ENCODE results near the gene PPP1R14D. TPM values are rescaled to one million over a fixed set of nuclear protein-coding genes. Genes with fewer than 3 reads are reported as not detected.

The PPP1R14D gene
- total RNA-seq, 1 experiment from 2014 or later, result 0.33 TPM

- Histone ChIP-seq H3F3A (ENCODE audit: low read length, unreplicated experiment) (peaks cover 12% of the 10 kb centered on the region), H3K9me3 (ENCODE audit: low read length) (no peaks in the 10 kb centered on the region), H3K9ac (ENCODE audit: low read length) (peak overlapping the region; percentile 61), H3K4me1 (ENCODE audit: insufficient read depth, low read length) (peaks cover 58% of the 10 kb centered on the region), H3K27me3 (ENCODE audit: low read length) (no peaks in the 10 kb centered on the region), H3K4me2 (ENCODE audit: low read length) (peak overlapping the region; percentile 72), H2AFZ (ENCODE audit: low read length) (no peak overlapping the region), H4K20me1 (ENCODE audit: low read length) (no peaks in the 10 kb centered on the region), H3K27ac (ENCODE audit: low read length) (peak overlapping the region; percentile 94), H3K79me2 (ENCODE audit: low read length) (peaks cover 67% of the 10 kb centered on the region), H3K9me2 (replicated peaks; ENCODE audit: low read length) (no peaks in the 10 kb centered on the region), H3K4me3 (ENCODE audit: low read length) (peak overlapping the region; percentile 29), H3K36me3 (ENCODE audit: low read depth, low read length) (no peaks in the 10 kb centered on the region)
- no TSS peak for BruUV-seq (replicated peaks)
- TF ChIP-seq CTCF (conservative IDR thresholded peaks at IDR 0.05; ENCODE audit: low read depth, low read length), result no peak
- TF ChIP-seq EZH2 (IDR thresholded peaks at IDR 0.05; ENCODE audit: low read length, unreplicated experiment), result no peak
- TF ChIP-seq EZH2phosphoT487 (IDR thresholded peaks at IDR 0.05; ENCODE audit: borderline replicate concordance, low read length), result no peak
- ChIA-PET POLR2A (ENCODE audit: unreplicated experiment) (interaction anchor here (0.6 kb wide), 2 partner anchors 38 to 60 kb away, joined by 3 to 5 read pairs; no protein-coding TSS in a partner anchor), CTCF (interaction anchor here (0.8 to 1.4 kb wide), 4 partner anchors 56 to 104 kb away, joined by 3 to 7 read pairs (median 4); partner anchors contain the start of gene SPINT1)
- DNase-seq (no peak), ATAC-seq (peak; percentile 8)
- intact Hi-C loops (cut with micrococcal nuclease), result loop anchor here (1.0 to 5.0 kb wide), 3 partner anchors 69 to 196 kb away; partner anchors contain the start of genes KNL1 and VPS18
Observed at GRCh38 chr15:40787991-40788390, 40.5 kb downstream of the PPP1R14D start.

GRCh38 chr15:40787344-40787841 lies 41.1 kb downstream of the PPP1R14D start:
- peaks cover 52% of the 10 kb centered on the region for H3K4me1 ChIP-seq (ENCODE audit: insufficient read depth, low read length)
- H3K36me3 ChIP-seq (ENCODE audit: low read depth, low read length), result no peaks in the 10 kb centered on the region
- H3K9me3 ChIP-seq (ENCODE audit: low read length), result no peaks in the 10 kb centered on the region
- H3K27ac ChIP-seq (ENCODE audit: low read length), result peak overlapping the region; percentile 94
- H3F3A ChIP-seq (ENCODE audit: low read length, unreplicated experiment), result peaks cover 12% of the 10 kb centered on the region
- peaks cover 61% of the 10 kb centered on the region for H3K79me2 ChIP-seq (ENCODE audit: low read length)
- ATAC-seq (peak; percentile 72), DNase-seq (peak; percentile 98)
- peak overlapping the region; percentile 61 for H3K9ac ChIP-seq (ENCODE audit: low read length)
- intact Hi-C loops (cut with micrococcal nuclease), result loop anchor here (1.0 to 5.0 kb wide), 3 partner anchors 70 to 195 kb away; partner anchors contain the start of genes KNL1 and VPS18
- no peaks in the 10 kb centered on the region for H3K27me3 ChIP-seq (ENCODE audit: low read length)
- peak overlapping the region; percentile 29 for H3K4me3 ChIP-seq (ENCODE audit: low read length)
- H3K9me2 ChIP-seq (replicated peaks; ENCODE audit: low read length), result no peaks in the 10 kb centered on the region
- TF ChIP-seq EZH2phosphoT487 (IDR thresholded peaks at IDR 0.05; ENCODE audit: borderline replicate concordance, low read length), result no peak
- TF ChIP-seq CTCF (conservative IDR thresholded peaks at IDR 0.05; ENCODE audit: low read depth, low read length), result no peak
- TF ChIP-seq EZH2 (IDR thresholded peaks at IDR 0.05; ENCODE audit: low read length, unreplicated experiment), result no peak
- ChIA-PET CTCF (interaction anchor here (0.8 to 1.4 kb wide), 4 partner anchors 57 to 104 kb away, joined by 3 to 7 read pairs (median 4); partner anchors contain the start of gene SPINT1), POLR2A (ENCODE audit: unreplicated experiment) (interaction anchor here (0.6 kb wide), 1 partner anchor 38 kb away, joined by 5 read pairs; no protein-coding TSS in a partner anchor)
- peak overlapping the region; percentile 72 for H3K4me2 ChIP-seq (ENCODE audit: low read length)
- no TSS peak for BruUV-seq (replicated peaks)
- H4K20me1 ChIP-seq (ENCODE audit: low read length), result no peaks in the 10 kb centered on the region
- no peak overlapping the region for H2AFZ ChIP-seq (ENCODE audit: low read length)

GRCh38 chr15:40785814-40786213 lies 42.7 kb downstream of the PPP1R14D start:
- Histone ChIP-seq H3K4me3 (ENCODE audit: low read length) (no peak overlapping the region), H2AFZ (ENCODE audit: low read length) (no peak overlapping the region), H3K79me2 (ENCODE audit: low read length) (peaks cover 53% of the 10 kb centered on the region), H3F3A (ENCODE audit: low read length, unreplicated experiment) (peaks cover 12% of the 10 kb centered on the region), H3K27me3 (ENCODE audit: low read length) (no peaks in the 10 kb centered on the region), H3K9me2 (replicated peaks; ENCODE audit: low read length) (no peaks in the 10 kb centered on the region), H3K9ac (ENCODE audit: low read length) (peak overlapping the region; percentile 53), H3K27ac (ENCODE audit: low read length) (peak overlapping the region; percentile 94), H3K36me3 (ENCODE audit: low read depth, low read length) (no peaks in the 10 kb centered on the region), H3K4me2 (ENCODE audit: low read length) (peak overlapping the region; percentile 72), H3K4me1 (ENCODE audit: insufficient read depth, low read length) (peaks cover 47% of the 10 kb centered on the region), H4K20me1 (ENCODE audit: low read length) (no peaks in the 10 kb centered on the region), H3K9me3 (ENCODE audit: low read length) (no peaks in the 10 kb centered on the region)
- DNase-seq (peak; percentile 87), ATAC-seq (peak; percentile 6; the same call in 1 of the 2 replicates)
- intact Hi-C loops (cut with micrococcal nuclease), result loop anchor here (5.0 kb wide), 2 partner anchors 106 to 194 kb away; partner anchors contain the start of genes KNL1 and VPS18
- ChIA-PET POLR2A (ENCODE audit: unreplicated experiment) (no interaction called here), CTCF (interaction anchor here (0.6 to 2.0 kb wide), 11 partner anchors 21 to 350 kb away, joined by 3 to 24 read pairs (median 3); partner anchors contain the start of genes DNAJC17, SPINT1 and ZFYVE19)
- TF ChIP-seq EZH2 (IDR thresholded peaks at IDR 0.05; ENCODE audit: low read length, unreplicated experiment), result no peak
- TF ChIP-seq CTCF (conservative IDR thresholded peaks at IDR 0.05; ENCODE audit: low read depth, low read length), result no peak
- TF ChIP-seq EZH2phosphoT487 (IDR thresholded peaks at IDR 0.05; ENCODE audit: borderline replicate concordance, low read length), result no peak
- BruUV-seq (replicated peaks), result no TSS peak
